Activated CD8-positive, alpha-beta memory T cell treated with anti-CD3 and anti-CD28 coated beads for 36 hours (primary cell): ENCODE measurements around the gene STT3B. TPM values are rescaled to one million over a fixed set of nuclear protein-coding genes. Genes with fewer than 3 reads are reported as not detected.
"Not testable (repeated sequence)": the region's sequence is repeated elsewhere in the genome, so short reads cannot be mapped to it uniquely, and the experiment has no call there.

ENCODE experiments used
- CTCF ChIA-PET: fragments of 350-600 bp; sonication (Branson Sonifier 250); formaldehyde crosslinking; loops from one replicate; lab custom pipeline; 2021; ENCODE audit warnings: antibody characterized with exemption; lab: Charles Lee
- POLR2A ChIA-PET: fragments of 350-600 bp; sonication (Branson Sonifier 250); formaldehyde crosslinking; loops from one replicate; lab custom pipeline; 2021; ENCODE audit warnings: antibody characterized with exemption; lab: Charles Lee
- total RNA-seq, 2 experiments: library from RNA; stranded (reverse); gene quantifications; one replicate each; pipeline ENCODE4 v1.2.3, GENCODE V29; 2021

The STT3B gene
- total RNA-seq, 2 experiments from 2014 or later, result 116 to 120 TPM

GRCh38 chr3:31573036-31573779 is 40.5 kb downstream of the STT3B start:
- ChIA-PET POLR2A (no interaction called here), CTCF (no interaction called here)

GRCh38 chr3:31575448-31575847 is 42.7 kb downstream of the STT3B start:
- POLR2A ChIA-PET, result no interaction called here

GRCh38 chr3:31576521-31576920 is 43.8 kb downstream of the STT3B start:
- ChIA-PET POLR2A (no interaction called here), CTCF (no interaction called here)

More at GRCh38 chr3:31575448-31575847, 42.7 kb downstream of the STT3B start:
- CTCF ChIA-PET, result no interaction called here

GRCh38 chr3:31577232-31577631 is 44.5 kb downstream of the STT3B start:
- CTCF ChIA-PET, result no interaction called here
- POLR2A ChIA-PET, result no interaction called here

GRCh38 chr3:31579828-31580227 is 47.1 kb downstream of the STT3B start:
- ChIA-PET CTCF (interaction anchor here (0.5 kb wide), 1 partner anchor 29 kb away, joined by 3 read pairs; no protein-coding TSS in a partner anchor), POLR2A (interaction anchor here (0.6 kb wide), 1 partner anchor 581 kb away, joined by 7 read pairs; no protein-coding TSS in a partner anchor)

- ChIA-PET CTCF (no interaction called here), POLR2A (no interaction called here)
These were observed 47.9 kb downstream of the STT3B start for GRCh38 chr3:31580645-31581044.

- POLR2A ChIA-PET, result no interaction called here
- CTCF ChIA-PET, result no interaction called here
These were observed 48.9 kb downstream of the STT3B start for GRCh38 chr3:31581660-31582059.

GRCh38 chr3:31589228-31589627 is 56.5 kb downstream of the STT3B start:
- ChIA-PET POLR2A (no interaction called here), CTCF (no interaction called here)

GRCh38 chr3:31590650-31591049 is 57.9 kb downstream of the STT3B start:
- ChIA-PET POLR2A (no interaction called here), CTCF (no interaction called here)

GRCh38 chr3:31592764-31593163 is 60.0 kb downstream of the STT3B start:
- POLR2A ChIA-PET, result no interaction called here
- CTCF ChIA-PET, result no interaction called here

- CTCF ChIA-PET, result no interaction called here
- POLR2A ChIA-PET, result no interaction called here
These were observed 63.5 kb downstream of the STT3B start for GRCh38 chr3:31596176-31596575.

GRCh38 chr3:31600431-31600830 is 67.7 kb downstream of the STT3B start:
- ChIA-PET POLR2A (no interaction called here), CTCF (no interaction called here)

GRCh38 chr3:31605333-31605732 is 72.6 kb downstream of the STT3B start:
- POLR2A ChIA-PET, CTCF ChIA-PET: not testable (repeated sequence)

GRCh38 chr3:31606453-31606852 is 73.7 kb downstream of the STT3B start:
- CTCF ChIA-PET, result no interaction called here
- POLR2A ChIA-PET, result no interaction called here

- CTCF ChIA-PET, result no interaction called here
- POLR2A ChIA-PET, result no interaction called here
These were observed 78.1 kb downstream of the STT3B start for GRCh38 chr3:31610700-31611275.

GRCh38 chr3:31613177-31613576 is 80.5 kb downstream of the STT3B start:
- ChIA-PET CTCF (interaction anchor here (0.8 kb wide), 1 partner anchor 81 kb away, joined by 3 read pairs; no protein-coding TSS in a partner anchor), POLR2A (no interaction called here)

GRCh38 chr3:31613654-31614053 is 80.9 kb downstream of the STT3B start:
- POLR2A ChIA-PET, result no interaction called here
- CTCF ChIA-PET, result interaction anchor here (0.8 kb wide), 1 partner anchor 81 kb away, joined by 3 read pairs; no protein-coding TSS in a partner anchor

GRCh38 chr3:31614162-31614921 is 81.6 kb downstream of the STT3B start:
- CTCF ChIA-PET, result no interaction called here
- POLR2A ChIA-PET, result no interaction called here

- ChIA-PET POLR2A (no interaction called here), CTCF (no interaction called here)
These were observed 82.5 kb downstream of the STT3B start for GRCh38 chr3:31615071-31615875.
